ENCODE results near the gene SFRP5. TPM values are rescaled to one million over a fixed set of nuclear protein-coding genes. Genes with fewer than 3 reads are reported as not detected.

SFRP5 gene
- total and polyA plus RNA-seq, 2 of the 4 experiments (the other 2 are of a cell fraction) = not detected

DNA sequence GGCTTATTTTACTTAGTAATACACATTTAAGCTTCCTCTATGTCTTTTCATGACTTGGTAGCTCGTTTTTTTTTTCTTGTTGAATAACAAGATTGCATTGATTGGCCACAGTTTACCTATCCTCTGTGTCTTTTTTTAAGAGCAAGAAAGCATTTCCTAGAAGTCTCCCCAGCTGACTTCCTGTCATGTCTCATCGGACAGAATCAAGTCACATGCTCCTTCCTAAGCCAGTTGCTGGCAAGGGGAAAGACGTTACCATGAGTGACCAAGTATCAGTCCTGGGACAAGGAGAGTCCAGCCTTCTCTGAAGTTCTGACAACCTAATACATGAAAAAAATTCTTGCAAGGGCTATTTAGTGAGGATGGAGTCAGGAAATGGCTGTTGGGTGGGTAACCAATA, 24.9 kb upstream of the SFRP5 start:
- no peak overlapping the region for H2AK5ac ChIP-seq (ENCODE audit: low read depth, low read length)
- peaks cover 3% of the 10 kb centered on the region; the same call in 1 of the 2 replicates for H3K9me3 ChIP-seq (ENCODE audit: control insufficient read depth, insufficient read depth, low read length)
- H3K4me2 ChIP-seq (ENCODE audit: low read depth, low read length) = no peak overlapping the region
- H3K27ac ChIP-seq (ENCODE audit: insufficient read depth, low read length) = no peak overlapping the region
- H2BK15ac ChIP-seq (ENCODE audit: low read depth, low read length) = no peak overlapping the region
- DNase-seq = no peak
- no peak overlapping the region for H2BK5ac ChIP-seq (ENCODE audit: low read depth, low read length, poor library complexity, severe bottlenecking)
- TF ChIP-seq USF2 (IDR thresholded peaks at IDR 0.05; ENCODE audit: low read depth, low read length) (no peak), NFE2L2 (IDR thresholded peaks at IDR 0.05; ENCODE audit: low read depth, low read length) (no peak), POLR2A (IDR thresholded peaks at IDR 0.05; ENCODE audit: low read depth, low read length) (no peak), CTCF (conservative IDR thresholded peaks at IDR 0.05; ENCODE audit: low read depth, low read length) (no peak)
- H2BK20ac ChIP-seq (ENCODE audit: low read depth, low read length) = no peak overlapping the region
- no peak overlapping the region for H4K8ac ChIP-seq (ENCODE audit: low read depth in 2 of 2, low read length in 2 of 2)
- no peak overlapping the region for H2BK120ac ChIP-seq (ENCODE audit: low read depth, low read length)
- ChIA-PET POLR2A (ENCODE audit: unreplicated experiment) (interaction anchor here (0.5 kb wide), 1 partner anchor 614 kb away, joined by 4 read pairs; no protein-coding TSS in a partner anchor), CTCF (no interaction called here)
- no peak overlapping the region for H3K14ac ChIP-seq (replicated peaks; ENCODE audit: low read depth, low read length)
- no peak overlapping the region for H3K56ac ChIP-seq (ENCODE audit: extremely low read depth, insufficient read depth, low read length)
- no peak overlapping the region for H3K18ac ChIP-seq (ENCODE audit: low read depth, low read length)
- BruUV-seq (replicated peaks) = no TSS peak
- H3K27me3 ChIP-seq (ENCODE audit: control insufficient read depth, insufficient read depth, low read length) = peaks cover 13% of the 10 kb centered on the region
- dilution Hi-C loops (cut with HindIII; ENCODE audit: low sequenced_read_pairs, unreplicated experiment) (no loop called here), intact Hi-C loops (cut with micrococcal nuclease) (no loop called here), in situ Hi-C loops (cut with MboI; ENCODE audit: low sequenced_read_pairs) (loop anchor here (25.0 kb wide), 1 partner anchor 241 kb away; the partner anchor contains the start of gene CRTAC1)
- no peaks in the 10 kb centered on the region for H3K9me1 ChIP-seq (ENCODE audit: insufficient read depth, low read length)
- WGBS, 2 experiments (ENCODE audit: extremely low coverage in 2 of 2, insufficient read length in 1 of 2) = no CpG with 5 or more reads among the region's 3 CpGs
- H4K5ac ChIP-seq (ENCODE audit: low read depth, low read length) = no peak overlapping the region
- no peak overlapping the region for H4K91ac ChIP-seq (ENCODE audit: insufficient read depth, low read depth, low read length)
- no peak overlapping the region for H2AK9ac ChIP-seq (replicated peaks; ENCODE audit: low read depth, low read length, poor library complexity)
- no peak overlapping the region for H3K23ac ChIP-seq (ENCODE audit: low read depth, low read length)
- H3K79me1 ChIP-seq (ENCODE audit: low read depth in 1 of 2, low read length in 2 of 2) = no peaks in the 10 kb centered on the region
- no peak overlapping the region for H3K4me3 ChIP-seq (ENCODE audit: insufficient read depth, low read depth, low read length)
- H3K4me1 ChIP-seq (ENCODE audit: control insufficient read depth, insufficient read depth, low read length) = no peaks in the 10 kb centered on the region
- no peak overlapping the region for H3K4ac ChIP-seq (ENCODE audit: low read depth, low read length)
- ATAC-seq (ENCODE audit: low read depth) = no peak
- H3K9ac ChIP-seq (ENCODE audit: low read depth, low read length) = no peak overlapping the region
- no peaks in the 10 kb centered on the region for H3K36me3 ChIP-seq (ENCODE audit: control insufficient read depth, insufficient read depth, low read length)
- H4K20me1 ChIP-seq (ENCODE audit: insufficient read depth, low read length) = no peaks in the 10 kb centered on the region
- no peak overlapping the region for H2AFZ ChIP-seq (replicated peaks; ENCODE audit: low read length, poor library complexity)

All from IMR-90 (cell line).